Naive thymus-derived CD4-positive, alpha-beta T cell (primary cell): Measurements from ENCODE around the gene LUZP2. TPM values are rescaled to one million over a fixed set of nuclear protein-coding genes. Genes with fewer than 3 reads are reported as not detected.

Experiments
- ATAC-seq: fragments of 150-1000 bp; cut with Tn5 transposase; 2 replicates; pipeline ENCODE4 v1.10.0; 2021; ENCODE audit warnings: mild to moderate bottlenecking, moderate library complexity
- CTCF ChIA-PET: fragments of 350-600 bp; sonication (Branson Sonifier 250); formaldehyde crosslinking; loops from one replicate; lab custom pipeline; 2021; ENCODE audit warnings: antibody characterized with exemption; lab: Charles Lee
- POLR2A ChIA-PET: fragments of 350-600 bp; sonication (Branson Sonifier 250); formaldehyde crosslinking; loops from one replicate; lab custom pipeline; 2021; ENCODE audit warnings: antibody characterized with exemption, inconsistent platforms; lab: Charles Lee
- DNase-seq, 9 donors: peaks; one replicate each; pipeline versions ENCODE4 v3.0.0 to v3.0.0-alpha.2; 2020 to 2022; ENCODE audit warnings: mixed read lengths in 1 of 9
- H3K27ac ChIP-seq: one replicate; pipeline ENCODE4 v1.7.0; 2013; ENCODE audit warnings: mild to moderate bottlenecking, low read depth, low read length, moderate library complexity
- H3K27me3 ChIP-seq, 2 donors: one replicate each; pipeline ENCODE4 v1.7.0; 2013; ENCODE audit warnings: low read length in 2 of 2, mild to moderate bottlenecking in 2 of 2, moderate library complexity in 2 of 2; ENCODE audit not compliant: control insufficient read depth in 2 of 2, insufficient read depth in 2 of 2
- H3K36me3 ChIP-seq, 3 experiments: 1 replicate in 2 of 3; 2 replicates in 1 of 3; pipeline ENCODE4 v1.7.0; 2013; ENCODE audit warnings: low read length in 3 of 3, mild to moderate bottlenecking in 3 of 3, moderate library complexity in 1 of 3; ENCODE audit not compliant: insufficient read depth in 3 of 3, control insufficient read depth in 2 of 3
- H3K4me1 ChIP-seq, 2 donors: one replicate each; pipeline ENCODE4 v1.7.0; 2013; ENCODE audit warnings: low read length in 2 of 2, mild to moderate bottlenecking in 2 of 2, moderate library complexity in 1 of 2; ENCODE audit not compliant: control insufficient read depth in 2 of 2, insufficient read depth in 2 of 2
- H3K4me3 ChIP-seq: 2 replicates; pipeline ENCODE4 v1.7.0; 2013; ENCODE audit warnings: mild to moderate bottlenecking, low read length
- H3K9me3 ChIP-seq, 3 experiments: 1 replicate in 2 of 3; 2 replicates in 1 of 3; pipeline ENCODE4 v1.7.0; 2013; ENCODE audit warnings: low read length in 3 of 3; ENCODE audit not compliant: control insufficient read depth in 2 of 3
- H3K27ac Mint-ChIP-seq, 9 donors: one replicate each; pipeline ENCODE4 v1.8.0; 2020 to 2022; ENCODE audit warnings: mixed read lengths in 9 of 9, mild to moderate bottlenecking in 8 of 9, moderate library complexity in 5 of 9, inconsistent platforms in 2 of 9
- H3K27me3 Mint-ChIP-seq, 5 donors: one replicate each; pipeline ENCODE4 v1.8.0; 2021 to 2022; ENCODE audit warnings: mixed read lengths in 5 of 5, mild to moderate bottlenecking in 1 of 5
- H3K36me3 Mint-ChIP-seq, 5 donors: one replicate each; pipeline ENCODE4 v1.8.0; 2020 to 2022; ENCODE audit warnings: mixed read lengths in 5 of 5, mild to moderate bottlenecking in 3 of 5, inconsistent platforms in 1 of 5
- H3K4me1 Mint-ChIP-seq, 7 donors: one replicate each; pipeline ENCODE4 v1.8.0; 2020 to 2022; ENCODE audit warnings: mixed read lengths in 7 of 7, mild to moderate bottlenecking in 3 of 7, inconsistent platforms in 1 of 7
- H3K4me3 Mint-ChIP-seq, 10 donors: one replicate each; pipeline ENCODE4 v1.8.0; 2020 to 2022; ENCODE audit warnings: mild to moderate bottlenecking in 10 of 10, mixed read lengths in 10 of 10, moderate library complexity in 6 of 10, inconsistent platforms in 2 of 10
- H3K9me3 Mint-ChIP-seq, 11 donors: one replicate each; pipeline ENCODE4 v1.8.0; 2020 to 2022; ENCODE audit warnings: mixed read lengths in 11 of 11, mild to moderate bottlenecking in 4 of 11, inconsistent platforms in 1 of 11, moderate library complexity in 1 of 11
- intact Hi-C, 2 donors: fragments of 100-400 bp; cut with micrococcal nuclease; formaldehyde crosslinking; loops; one replicate each; pipeline ENCODE4 v1.15.1; 2023
- polyA plus RNA-seq, 2 donors: library from polyadenylated mRNA; unstranded; fragments of 300-500 nt; fragmentation: Illumina TruSeq; gene quantifications; one replicate each; pipeline ENCODE4 v1.2.3, GENCODE V29; 2021
- total RNA-seq, 6 experiments: library from RNA in 5 of 6; stranded (reverse) in 5 of 6; gene quantifications; 1 replicate in 5 of 6; 2 replicates in 1 of 6; pipeline ENCODE4 v1.2.3 and lab custom pipeline; 2021 to 2026

Gene LUZP2
- total and polyA plus RNA-seq, 7 experiments from 2014 or later, result not detected

DNA sequence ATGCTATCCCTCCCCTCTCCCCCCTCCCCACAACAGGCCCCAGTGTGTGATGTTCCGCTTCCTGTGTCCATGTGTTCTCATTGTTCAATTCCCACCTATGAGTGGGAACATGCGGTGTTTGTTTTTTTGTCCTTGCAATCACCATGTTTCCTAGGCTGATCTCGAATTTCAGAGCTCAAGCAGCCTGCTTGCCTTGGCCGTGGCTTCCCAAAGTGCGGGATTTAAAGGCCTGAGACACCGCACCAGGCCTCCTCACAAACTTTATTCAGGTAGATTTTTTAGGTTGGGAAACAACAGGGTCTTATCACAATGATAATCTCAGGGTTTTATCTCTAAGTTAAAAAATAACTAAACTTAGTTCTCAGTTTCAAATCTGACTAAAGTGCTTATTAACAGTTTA lies 125.4 kb downstream of the LUZP2 start:
- Mint-ChIP-seq H3K27ac (no peak overlapping the region), H3K27me3 (no peaks in the 10 kb centered on the region), H3K9me3 (peaks cover 0 to 14% (median 1%) of the 10 kb centered on the region in 11 donors), H3K36me3 (peaks cover 0 to 3% (median 0%) of the 10 kb centered on the region in 5 donors), H3K4me1 (no peaks in the 10 kb centered on the region), H3K4me3 (no peak overlapping the region)
- POLR2A ChIA-PET, result no interaction called here
- Histone ChIP-seq H3K27me3 (no peaks in the 10 kb centered on the region), H3K27ac (no peak overlapping the region), H3K9me3 (no peaks in the 10 kb centered on the region), H3K4me1 (no peaks in the 10 kb centered on the region), H3K36me3 (no peaks in the 10 kb centered on the region), H3K4me3 (no peak overlapping the region)
- ATAC-seq (no peak), DNase-seq (no peak)
- CTCF ChIA-PET, result no interaction called here
- intact Hi-C loops, result no loop called here

DNA sequence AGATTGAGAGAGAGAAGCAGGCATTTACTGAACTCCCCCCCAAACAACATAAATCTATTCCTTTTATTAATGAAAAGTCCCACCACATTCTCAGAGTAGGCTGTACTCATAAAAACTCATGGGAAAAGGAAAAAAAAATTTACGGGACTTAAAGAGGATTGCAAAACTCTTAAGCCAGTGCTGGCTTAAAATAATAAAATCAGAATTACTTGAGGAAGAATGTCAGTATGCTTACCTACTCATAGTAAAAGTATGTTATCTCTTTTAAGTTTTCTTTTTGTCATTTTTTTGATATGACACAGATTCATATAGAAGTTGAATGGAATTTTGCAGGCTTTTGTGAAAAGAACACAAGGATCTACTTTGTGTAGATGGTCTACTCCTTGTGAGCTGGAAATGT lies 126.3 kb downstream of the LUZP2 start:
- DNase-seq, result no peak
- H3K27me3 Mint-ChIP-seq, result no peaks in the 10 kb centered on the region
- H3K9me3 Mint-ChIP-seq, result peaks cover 0 to 14% (median 1%) of the 10 kb centered on the region in 11 donors
- H3K4me1 ChIP-seq, result no peaks in the 10 kb centered on the region
- H3K36me3 Mint-ChIP-seq, result peaks cover 0 to 3% (median 0%) of the 10 kb centered on the region in 5 donors
- CTCF ChIA-PET, result no interaction called here
- ATAC-seq, result no peak
- H3K4me3 Mint-ChIP-seq, result no peak overlapping the region
- no peaks in the 10 kb centered on the region for H3K4me1 Mint-ChIP-seq
- POLR2A ChIA-PET, result no interaction called here
- H3K4me3 ChIP-seq, result no peak overlapping the region
- intact Hi-C loops, result no loop called here
- H3K36me3 ChIP-seq, result no peaks in the 10 kb centered on the region
- no peak overlapping the region for H3K27ac ChIP-seq
- no peaks in the 10 kb centered on the region for H3K27me3 ChIP-seq
- no peak overlapping the region for H3K27ac Mint-ChIP-seq
- no peaks in the 10 kb centered on the region for H3K9me3 ChIP-seq

DNA sequence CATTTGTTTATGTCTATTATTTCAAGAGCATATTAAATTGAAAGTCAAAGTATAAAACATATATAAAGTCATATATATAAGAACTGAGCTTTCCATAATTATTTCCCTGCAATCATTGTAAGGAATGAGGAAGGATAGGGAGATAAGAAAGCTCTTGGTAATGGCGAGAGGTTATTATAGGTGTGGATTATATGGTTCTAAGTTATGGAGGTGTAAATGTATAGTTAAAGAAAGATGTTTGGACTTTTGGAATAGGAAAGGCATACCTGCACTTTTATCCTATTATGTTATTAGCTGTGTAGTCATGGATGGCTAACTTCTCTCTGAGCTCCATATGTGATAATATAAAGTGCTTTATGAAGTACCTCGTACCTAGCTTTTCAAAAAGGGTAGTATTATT lies 127.6 kb downstream of the LUZP2 start:
- Mint-ChIP-seq H3K4me1 (no peaks in the 10 kb centered on the region), H3K36me3 (peaks cover 0 to 3% (median 0%) of the 10 kb centered on the region in 5 donors), H3K9me3 (peaks cover 0 to 14% (median 1%) of the 10 kb centered on the region in 11 donors), H3K27me3 (no peaks in the 10 kb centered on the region), H3K4me3 (no peak overlapping the region), H3K27ac (no peak overlapping the region)
- Histone ChIP-seq H3K4me1 (no peaks in the 10 kb centered on the region), H3K27me3 (no peaks in the 10 kb centered on the region), H3K27ac (no peak overlapping the region), H3K36me3 (no peaks in the 10 kb centered on the region), H3K9me3 (no peaks in the 10 kb centered on the region), H3K4me3 (no peak overlapping the region)
- ChIA-PET CTCF (interaction anchor here (0.5 kb wide), 1 partner anchor 1386 kb away, joined by 3 read pairs; no protein-coding TSS in a partner anchor), POLR2A (no interaction called here)
- ATAC-seq, result no peak
- DNase-seq, result no peak
- intact Hi-C loops, result no loop called here

DNA sequence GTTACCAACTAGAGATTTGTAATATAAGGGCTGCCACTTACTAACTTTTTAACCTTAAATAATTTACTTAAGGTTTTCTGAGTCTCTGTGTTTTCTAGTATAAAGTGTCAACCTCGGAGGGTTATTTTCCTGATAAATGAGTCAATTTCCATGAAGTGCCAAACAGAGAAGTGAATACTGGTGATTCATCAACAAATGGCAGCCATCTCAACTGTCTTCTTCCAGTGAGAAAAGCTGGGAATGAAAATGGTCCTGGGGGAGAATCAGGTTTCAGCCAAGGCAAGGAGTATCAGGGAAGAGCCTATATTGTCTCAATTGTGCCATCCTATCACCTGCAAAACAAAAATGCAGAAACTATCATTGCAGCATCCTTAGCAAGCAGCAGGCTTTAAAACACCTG lies 129.1 kb downstream of the LUZP2 start:
- no peak overlapping the region for H3K4me3 Mint-ChIP-seq
- CTCF ChIA-PET, result no interaction called here
- H3K4me1 ChIP-seq, result no peaks in the 10 kb centered on the region
- H3K27ac ChIP-seq, result no peak overlapping the region
- ATAC-seq (no peak), DNase-seq (no peak)
- H3K4me3 ChIP-seq, result no peak overlapping the region
- H3K36me3 ChIP-seq, result no peaks in the 10 kb centered on the region
- no peaks in the 10 kb centered on the region for H3K9me3 ChIP-seq
- POLR2A ChIA-PET, result no interaction called here
- no peaks in the 10 kb centered on the region for H3K27me3 Mint-ChIP-seq
- no peaks in the 10 kb centered on the region for H3K27me3 ChIP-seq
- no peaks in the 10 kb centered on the region for H3K4me1 Mint-ChIP-seq
- no peak overlapping the region for H3K27ac Mint-ChIP-seq
- H3K36me3 Mint-ChIP-seq, result peaks cover 0 to under 1% (median 0%) of the 10 kb centered on the region in 5 donors
- intact Hi-C loops, result no loop called here
- H3K9me3 Mint-ChIP-seq, result peaks cover 0 to 14% (median 1%) of the 10 kb centered on the region in 11 donors

DNA sequence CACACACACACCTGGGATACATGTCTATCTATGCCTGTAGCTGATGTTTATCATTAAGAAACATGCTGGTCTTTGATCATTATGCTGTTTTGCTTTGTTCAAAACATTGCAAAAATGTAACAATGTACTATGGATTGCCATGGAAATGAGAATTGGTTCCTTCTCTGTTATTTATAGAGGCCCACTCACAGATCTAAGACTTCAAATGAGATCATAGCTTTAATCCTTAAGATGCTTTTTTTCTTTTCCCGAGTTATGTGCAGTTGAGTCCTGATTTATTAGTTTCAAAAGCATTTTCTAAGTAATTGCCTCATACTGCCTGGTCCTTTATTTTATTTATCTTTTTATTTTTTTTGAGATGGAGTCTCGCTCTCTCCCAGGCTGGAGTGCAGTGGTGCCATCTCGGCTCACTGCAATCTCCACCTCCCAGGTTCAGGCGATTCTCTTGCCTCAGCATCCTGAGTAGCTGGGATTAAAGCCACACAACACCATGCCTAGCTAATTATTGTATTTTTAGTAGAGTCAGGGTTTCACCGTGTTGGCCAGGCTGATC lies 131.4 kb downstream of the LUZP2 start:
- no peaks in the 10 kb centered on the region for H3K4me1 Mint-ChIP-seq
- no peaks in the 10 kb centered on the region for H3K36me3 Mint-ChIP-seq
- POLR2A ChIA-PET, result no interaction called here
- no peak overlapping the region for H3K27ac ChIP-seq
- H3K9me3 Mint-ChIP-seq, result peaks cover 0 to 14% (median 0%) of the 10 kb centered on the region in 11 donors
- ATAC-seq (no peak), DNase-seq (no peak)
- no peaks in the 10 kb centered on the region for H3K9me3 ChIP-seq
- H3K4me3 ChIP-seq, result no peak overlapping the region
- no peaks in the 10 kb centered on the region for H3K36me3 ChIP-seq
- no peaks in the 10 kb centered on the region for H3K4me1 ChIP-seq
- no peak overlapping the region for H3K27ac Mint-ChIP-seq
- CTCF ChIA-PET, result interaction anchor here (0.6 kb wide), 1 partner anchor 13 kb away, joined by 3 read pairs; no protein-coding TSS in a partner anchor
- intact Hi-C loops, result no loop called here
- no peak overlapping the region for H3K4me3 Mint-ChIP-seq
- no peaks in the 10 kb centered on the region for H3K27me3 ChIP-seq
- no peaks in the 10 kb centered on the region for H3K27me3 Mint-ChIP-seq

DNA sequence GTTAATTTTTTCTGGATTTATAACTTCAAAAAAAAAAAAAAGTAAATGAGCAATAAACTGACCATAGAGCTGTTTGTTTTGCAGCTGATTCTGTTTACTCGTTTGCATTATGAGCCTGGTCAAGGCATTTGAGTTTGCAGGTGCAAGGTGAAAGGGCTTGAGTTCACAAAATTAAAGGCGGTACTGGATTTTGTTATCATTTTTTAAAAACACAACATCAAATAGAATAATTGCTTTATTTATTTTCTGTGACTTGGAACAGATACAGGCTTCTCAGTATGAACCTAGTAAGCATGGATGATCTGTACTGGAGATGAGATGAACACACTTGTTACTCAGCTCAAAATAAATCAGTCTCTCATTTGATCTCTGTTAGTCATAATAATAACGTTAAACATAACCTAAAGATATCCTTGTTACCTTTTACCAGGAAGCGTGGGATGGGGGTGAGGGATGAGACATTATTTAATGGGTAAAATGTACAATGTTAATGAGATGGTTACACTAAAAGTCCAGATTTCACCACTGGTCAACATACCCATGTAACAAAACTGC lies 137.8 kb downstream of the LUZP2 start:
- Histone ChIP-seq H3K4me1 (no peaks in the 10 kb centered on the region), H3K4me3 (no peak overlapping the region), H3K9me3 (no peaks in the 10 kb centered on the region), H3K27me3 (no peaks in the 10 kb centered on the region), H3K36me3 (no peaks in the 10 kb centered on the region), H3K27ac (no peak overlapping the region)
- DNase-seq (no peak), ATAC-seq (no peak)
- Mint-ChIP-seq H3K9me3 (peaks cover 0 to 12% (median 1%) of the 10 kb centered on the region in 11 donors), H3K36me3 (peaks cover 0 to under 1% (median 0%) of the 10 kb centered on the region in 5 donors), H3K4me1 (no peaks in the 10 kb centered on the region), H3K27me3 (no peaks in the 10 kb centered on the region), H3K4me3 (no peak overlapping the region), H3K27ac (no peak overlapping the region)
- intact Hi-C loops, result no loop called here
- ChIA-PET CTCF (interaction anchor here (0.6 kb wide), 1 partner anchor 9 kb away, joined by 6 read pairs; no protein-coding TSS in a partner anchor), POLR2A (no interaction called here)
